DND-41 (cell line): Measurements from ENCODE around the gene HOGA1.

Experiments
- EZH2 ChIP-seq: IDR thresholded peaks from 3 replicates; pipeline ENCODE4 v1.6.1; 2012; ENCODE audit warnings: borderline replicate concordance, low read depth, mild to moderate bottlenecking, moderate library complexity, low read length, inconsistent platforms; ENCODE audit not compliant: severe bottlenecking
- TF ChIP-seq, protein P1 (sequence below): IDR thresholded peaks from 2 replicates; pipeline ENCODE4 v1.5.1; 2012; ENCODE audit warnings: borderline replicate concordance, low read length, moderate library complexity, mild to moderate bottlenecking; ENCODE audit not compliant: poor library complexity, severe bottlenecking; ENCODE audit errors: extremely low read depth

- TF ChIP-seq EZH2 = no peak
- TF ChIP-seq, protein P1, sequence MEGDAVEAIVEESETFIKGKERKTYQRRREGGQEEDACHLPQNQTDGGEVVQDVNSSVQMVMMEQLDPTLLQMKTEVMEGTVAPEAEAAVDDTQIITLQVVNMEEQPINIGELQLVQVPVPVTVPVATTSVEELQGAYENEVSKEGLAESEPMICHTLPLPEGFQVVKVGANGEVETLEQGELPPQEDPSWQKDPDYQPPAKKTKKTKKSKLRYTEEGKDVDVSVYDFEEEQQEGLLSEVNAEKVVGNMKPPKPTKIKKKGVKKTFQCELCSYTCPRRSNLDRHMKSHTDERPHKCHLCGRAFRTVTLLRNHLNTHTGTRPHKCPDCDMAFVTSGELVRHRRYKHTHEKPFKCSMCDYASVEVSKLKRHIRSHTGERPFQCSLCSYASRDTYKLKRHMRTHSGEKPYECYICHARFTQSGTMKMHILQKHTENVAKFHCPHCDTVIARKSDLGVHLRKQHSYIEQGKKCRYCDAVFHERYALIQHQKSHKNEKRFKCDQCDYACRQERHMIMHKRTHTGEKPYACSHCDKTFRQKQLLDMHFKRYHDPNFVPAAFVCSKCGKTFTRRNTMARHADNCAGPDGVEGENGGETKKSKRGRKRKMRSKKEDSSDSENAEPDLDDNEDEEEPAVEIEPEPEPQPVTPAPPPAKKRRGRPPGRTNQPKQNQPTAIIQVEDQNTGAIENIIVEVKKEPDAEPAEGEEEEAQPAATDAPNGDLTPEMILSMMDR = no peak
Measured at GRCh38 chr10:97585439-97585811, 1.2 kb downstream of the HOGA1 start.
